ENCODE measurements around the gene EGFL7. TPM values are rescaled to one million over a fixed set of nuclear protein-coding genes. Genes with fewer than 3 reads are reported as not detected.

EGFL7 gene
- polyA plus RNA-seq, 3 donors = 34.4 to 456 (median 158) TPM

- no peak overlapping the region for H3K27ac ChIP-seq (ENCODE audit: low read depth, low read length)
- 75 to 86% (median 85%) methylated on average over 11 of the region's 11 CpGs for WGBS, 3 donors
Observed at GRCh38 chr9:136634904-136635303, 27.8 kb upstream of the EGFL7 start.

DNA sequence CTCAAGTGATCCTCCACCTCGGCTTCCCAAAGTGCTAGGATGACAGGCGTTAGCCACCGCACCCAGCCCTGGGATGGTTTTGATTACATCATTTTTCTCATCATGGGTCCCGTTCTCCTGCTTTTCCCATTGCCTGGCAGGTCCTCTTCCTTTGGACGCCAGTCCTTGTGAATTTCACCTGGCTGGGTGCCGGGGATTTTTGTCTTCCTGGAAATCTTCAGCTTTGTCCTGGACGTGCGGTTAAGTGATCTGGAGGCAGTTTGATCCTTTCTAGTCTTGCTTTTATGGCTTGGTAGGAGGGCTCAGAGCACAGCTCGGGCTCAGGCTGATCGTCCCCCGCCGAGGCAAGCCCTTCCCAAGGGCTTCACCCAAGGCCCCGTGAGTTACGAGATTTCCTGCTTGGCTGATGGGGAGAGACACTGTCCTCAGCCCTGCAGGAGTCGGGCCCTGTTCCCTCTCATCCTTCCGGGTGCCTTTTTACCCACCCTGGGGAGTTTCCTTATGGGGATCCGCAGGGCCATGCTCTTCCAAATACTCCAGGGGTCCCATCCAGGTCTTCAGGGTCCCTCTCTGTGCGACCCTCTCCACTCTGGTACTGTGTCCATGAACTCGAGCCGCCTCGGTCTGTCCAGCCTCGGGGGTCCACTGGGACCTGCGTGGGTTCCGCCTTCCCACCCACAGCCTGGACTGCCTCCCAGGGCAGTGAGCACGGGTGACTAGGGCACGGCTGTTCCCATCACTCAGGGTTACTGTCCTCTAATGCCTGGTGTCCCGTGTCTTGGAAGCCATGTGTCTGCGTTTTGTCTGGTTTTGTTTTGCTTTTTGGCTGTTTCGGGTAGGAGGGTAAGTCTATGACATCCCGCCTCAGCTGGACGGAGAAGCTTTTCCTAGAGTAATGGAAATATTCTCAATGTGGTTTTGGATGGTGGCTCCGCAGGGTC, 22.3 kb upstream of the EGFL7 start:
- no peak overlapping the region for H3K27ac ChIP-seq (ENCODE audit: low read depth, low read length)
- 45 to 75% (median 59%) methylated on average over 32 of the region's 32 CpGs for WGBS, 3 donors

- no peak overlapping the region for H3K27ac ChIP-seq (ENCODE audit: low read depth, low read length)
- 51 to 61% (median 52%) methylated on average over 7 of the region's 7 CpGs for WGBS, 3 donors
Observed at GRCh38 chr9:136642439-136642921, 20.2 kb upstream of the EGFL7 start.

DNA sequence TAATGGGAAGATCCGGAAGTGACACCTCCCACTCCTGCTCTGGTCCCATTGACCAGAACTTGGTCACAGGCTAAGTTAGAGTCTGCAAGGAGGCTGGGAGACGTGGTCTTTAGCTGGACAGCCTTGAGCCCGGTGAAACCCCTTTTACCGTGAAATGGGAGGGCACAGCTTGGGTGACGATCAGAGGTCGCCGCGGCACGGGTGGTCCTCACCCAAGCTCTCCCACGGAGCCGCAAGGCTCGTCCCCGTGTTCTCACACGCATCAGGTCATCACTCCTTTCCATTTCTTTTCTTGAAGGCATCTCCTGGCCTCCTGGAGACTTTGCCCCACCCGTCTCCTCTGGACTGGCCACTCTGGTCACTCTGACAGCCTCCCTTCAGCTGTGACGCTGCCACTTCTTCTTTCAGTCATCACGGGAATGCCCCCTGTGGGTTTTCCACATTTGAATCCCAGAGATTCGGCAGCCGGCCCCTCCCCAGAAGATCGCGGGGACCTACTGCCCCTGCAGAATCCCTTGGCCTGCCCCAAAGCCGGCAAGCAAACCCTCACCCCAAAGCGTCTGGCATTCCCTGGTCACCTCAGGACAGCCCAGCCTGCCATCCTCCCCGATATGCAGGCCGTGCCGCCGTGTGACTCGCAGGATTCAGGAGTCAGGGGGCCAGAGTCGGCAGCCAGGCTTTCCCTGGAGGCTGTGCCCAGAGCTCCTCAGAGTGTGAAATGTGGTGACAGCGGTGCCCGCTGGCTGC, 18.9 kb upstream of the EGFL7 start:
- no peak overlapping the region for H3K27ac ChIP-seq (ENCODE audit: low read depth, low read length)

GRCh38 chr9:136644343-136644592, 18.4 kb upstream of the EGFL7 start:
- 5 to 8% (median 7%) methylated on average over 8 to 15 of the region's 15 CpGs for WGBS, 3 donors
- H3K27ac ChIP-seq (ENCODE audit: low read depth, low read length) = no peak overlapping the region

More for the DNA sequence above, 18.9 kb upstream of the EGFL7 start:
- 37 to 63% (median 42%) methylated on average over 31 of the region's 31 CpGs for WGBS, 3 donors

DNA sequence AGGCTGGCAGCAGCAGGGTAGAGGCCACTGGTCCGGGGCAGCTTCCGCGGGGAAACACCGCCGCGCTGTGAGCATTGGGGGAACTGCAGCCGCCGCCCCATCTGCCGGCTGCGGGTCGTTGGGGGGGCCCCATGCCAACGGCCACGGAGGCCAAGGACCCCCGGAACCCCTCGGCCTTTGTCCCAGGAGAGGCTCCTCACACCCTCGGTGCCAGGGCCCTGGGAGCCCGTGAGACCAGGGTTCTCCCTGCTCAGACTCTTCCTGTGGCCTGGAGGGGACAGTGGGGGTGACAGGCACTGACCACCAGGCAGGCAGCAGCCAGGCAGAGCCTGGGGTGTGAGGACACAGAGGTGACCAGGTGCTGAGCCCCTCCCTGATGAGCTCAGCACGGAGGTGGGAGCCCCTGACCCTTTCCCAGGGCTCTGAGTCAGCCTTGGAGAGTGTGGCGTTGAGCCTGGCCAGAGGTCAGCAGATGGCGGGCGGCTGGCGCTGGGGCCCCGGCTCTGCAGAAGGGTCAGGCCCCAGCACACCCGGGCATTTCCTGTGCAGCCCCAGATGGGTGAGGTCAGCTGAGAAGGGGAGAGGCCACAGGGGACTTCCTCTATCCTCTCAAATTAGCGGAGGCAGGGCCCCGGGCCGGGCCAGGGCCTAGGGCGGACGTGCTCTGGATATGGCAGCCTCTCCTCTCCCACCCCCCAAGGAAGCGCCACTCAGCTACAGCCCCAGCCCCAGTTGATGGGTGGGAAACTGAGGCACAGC, 17.9 kb upstream of the EGFL7 start:
- 10 to 30% (median 15%) methylated on average over 21 to 30 of the region's 30 CpGs for WGBS, 3 donors
- H3K27ac ChIP-seq (ENCODE audit: low read depth, low read length) = no peak overlapping the region

GRCh38 chr9:136645352-136645902, 17.3 kb upstream of the EGFL7 start:
- H3K27ac ChIP-seq (ENCODE audit: low read depth, low read length) = no peak overlapping the region
- WGBS, 3 donors = 42 to 77% (median 42%) methylated on average over 18 of the region's 18 CpGs

DNA sequence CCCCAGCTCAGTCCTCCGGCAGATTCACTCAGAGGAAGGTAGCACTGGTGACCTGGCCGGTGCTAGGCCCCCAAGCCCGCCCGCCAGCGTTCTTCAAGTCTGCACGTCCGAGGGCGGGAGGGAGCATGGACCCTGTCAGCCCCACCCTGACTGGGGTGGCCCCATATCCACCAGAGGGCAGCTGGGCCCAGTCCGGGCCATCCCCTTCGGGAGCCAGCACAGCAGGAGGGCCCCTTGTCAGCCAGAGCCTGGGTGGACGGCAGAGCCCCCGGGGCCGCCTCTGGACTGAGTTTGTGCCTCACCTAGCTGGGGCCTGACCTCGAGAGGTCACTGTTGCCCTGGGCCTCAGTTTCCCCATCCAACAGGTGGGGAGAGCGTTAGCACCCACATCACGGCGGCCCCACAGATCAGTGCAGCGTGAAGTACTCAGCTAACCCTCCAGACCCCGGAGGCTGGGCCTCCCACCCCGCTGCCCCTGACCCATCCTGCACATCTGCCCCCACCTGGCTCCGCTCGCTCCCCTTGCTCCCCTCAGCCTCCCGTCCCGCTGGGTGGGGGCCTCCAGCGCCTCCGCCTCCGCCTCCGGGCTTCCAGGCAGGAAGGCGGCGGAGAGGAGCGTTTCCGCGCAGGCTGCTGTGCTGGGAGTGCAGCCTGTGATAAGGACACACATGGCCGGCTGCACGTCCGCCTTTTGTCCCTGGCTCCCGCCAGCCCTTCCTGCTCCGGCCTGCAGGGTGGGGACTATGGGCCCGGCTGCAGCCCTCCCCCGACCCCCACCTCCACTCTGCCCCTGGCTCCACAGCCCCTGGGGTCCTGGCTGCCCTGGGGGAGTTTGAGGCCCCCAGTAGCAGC, 16.6 kb upstream of the EGFL7 start:
- no peak overlapping the region for H3K27ac ChIP-seq (ENCODE audit: low read depth, low read length)

DNA sequence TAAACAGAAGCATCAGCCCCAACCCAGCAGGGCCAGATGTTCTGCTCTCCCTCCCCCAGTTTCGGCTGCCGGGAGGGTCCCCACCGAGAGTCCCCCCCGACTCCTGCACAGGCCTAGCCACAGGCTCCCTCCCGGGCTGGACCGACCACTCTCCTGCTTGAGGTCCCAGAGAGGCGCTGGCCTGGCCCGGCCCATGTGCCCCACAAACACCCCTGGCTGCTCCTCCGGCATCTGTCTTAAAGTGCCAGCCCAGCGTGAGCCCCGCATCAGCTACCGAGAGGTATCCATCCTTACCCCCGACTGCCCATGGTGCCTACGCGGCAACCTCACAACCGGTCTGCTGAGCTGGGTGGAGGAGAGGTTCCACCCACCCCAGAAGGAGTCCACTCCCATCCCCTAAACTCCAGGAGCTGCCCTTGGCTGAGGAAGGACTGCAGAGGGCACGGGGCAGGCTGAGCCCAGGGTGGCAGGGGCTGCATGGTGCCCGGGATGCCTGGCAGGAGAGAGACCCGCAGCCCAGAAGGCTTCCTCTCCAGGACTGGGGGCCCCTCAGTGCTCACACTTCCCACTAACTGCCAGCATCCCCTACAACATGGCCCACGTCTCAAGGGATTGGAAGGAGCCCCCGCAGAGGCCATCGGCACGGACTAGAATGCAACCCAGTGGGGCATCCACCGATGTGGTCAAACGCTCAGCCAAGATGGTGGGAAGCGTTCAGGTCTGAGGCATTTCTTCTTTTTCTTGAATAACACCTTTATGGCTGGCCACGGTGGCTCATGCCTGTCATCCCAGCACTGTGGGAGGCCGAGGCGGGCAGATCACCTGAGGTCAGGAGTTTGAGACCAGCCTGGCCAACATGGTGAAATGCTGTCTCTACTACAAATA, 15.6 kb upstream of the EGFL7 start:
- 44 to 80% (median 47%) methylated on average over 27 to 29 of the region's 29 CpGs for WGBS, 3 donors
- no peak overlapping the region for H3K27ac ChIP-seq (ENCODE audit: low read depth, low read length)

More for the DNA sequence above, 16.6 kb upstream of the EGFL7 start:
- 23 to 49% (median 27%) methylated on average over 36 to 40 of the region's 40 CpGs for WGBS, 3 donors

- 21 to 64% (median 23%) methylated on average over 16 of the region's 16 CpGs for WGBS, 3 donors
- H3K27ac ChIP-seq (ENCODE audit: low read depth, low read length) = no peak overlapping the region
Observed at GRCh38 chr9:136648751-136649150, 14.0 kb upstream of the EGFL7 start.

GRCh38 chr9:136650021-136650420, 12.7 kb upstream of the EGFL7 start:
- H3K27ac ChIP-seq (ENCODE audit: low read depth, low read length) = no peak overlapping the region
- WGBS, 3 donors = 80 to 94% (median 83%) methylated on average over 8 of the region's 8 CpGs

GRCh38 chr9:136650648-136651047, 12.1 kb upstream of the EGFL7 start:
- WGBS, 3 donors = 64 to 85% (median 73%) methylated on average over 10 of the region's 10 CpGs
- no peak overlapping the region for H3K27ac ChIP-seq (ENCODE audit: low read depth, low read length)

GRCh38 chr9:136651860-136652259, 10.9 kb upstream of the EGFL7 start:
- H3K27ac ChIP-seq (ENCODE audit: low read depth, low read length) = no peak overlapping the region
- WGBS, 3 donors = 94 to 96% (median 96%) methylated on average over 11 of the region's 11 CpGs

DNA sequence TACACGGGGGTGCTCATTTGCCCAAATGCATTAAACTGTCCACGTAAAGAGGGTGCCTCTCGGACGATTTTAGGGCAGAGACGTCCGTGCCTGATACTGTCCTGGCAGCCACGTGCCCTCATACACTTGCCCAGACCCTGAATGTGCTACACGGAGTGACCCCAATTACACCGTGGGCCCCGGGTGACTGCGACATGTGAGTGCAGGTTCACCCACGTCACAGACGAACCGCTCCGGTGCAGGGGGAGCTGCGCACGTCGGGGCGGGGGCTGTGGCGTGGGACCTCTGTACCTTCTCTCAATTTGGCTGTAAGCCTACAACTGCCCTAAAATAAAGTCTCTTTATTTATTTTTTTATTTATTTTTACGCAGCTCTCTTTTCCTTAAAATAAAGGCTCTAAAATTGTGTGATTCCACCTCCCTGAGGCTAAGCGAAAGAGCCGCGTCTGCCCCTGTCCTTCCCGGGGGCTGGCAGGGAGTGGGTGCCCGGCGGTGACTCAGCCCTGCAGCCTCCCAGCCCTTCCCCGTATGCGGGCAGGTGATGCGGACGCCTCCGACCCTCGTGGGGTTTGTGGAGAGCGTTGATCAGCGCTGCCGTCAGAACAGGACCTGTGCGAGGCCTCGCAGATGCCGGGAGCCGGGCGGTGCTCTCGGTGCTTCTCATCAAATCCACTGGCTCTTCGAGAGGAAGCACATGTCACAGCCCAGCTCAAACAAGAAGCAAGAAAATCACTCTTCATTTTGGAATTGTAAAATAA, 9.2 kb upstream of the EGFL7 start:
- H3K27ac ChIP-seq (ENCODE audit: low read depth, low read length) = no peak overlapping the region
- WGBS, 3 donors = 51 to 56% (median 52%) methylated on average over 43 of the region's 43 CpGs

- no peak overlapping the region for H3K27ac ChIP-seq (ENCODE audit: low read depth, low read length)
- WGBS, 3 donors = 63 to 75% (median 63%) methylated on average over 15 of the region's 15 CpGs
Observed at GRCh38 chr9:136654820-136655535, 7.7 kb upstream of the EGFL7 start.

Measured in adipose tissue (tissue), 3 donors.